IPS DF 4.7 (cell line): ENCODE data around the gene ITGB1.

Experiments
- DNase-seq: peaks from one replicate; pipeline ENCODE4 v3.0.0-alpha.2; 2013; ENCODE audit warnings: low spot score; ENCODE audit errors: extremely low read depth

ITGB1 gene

DNA sequence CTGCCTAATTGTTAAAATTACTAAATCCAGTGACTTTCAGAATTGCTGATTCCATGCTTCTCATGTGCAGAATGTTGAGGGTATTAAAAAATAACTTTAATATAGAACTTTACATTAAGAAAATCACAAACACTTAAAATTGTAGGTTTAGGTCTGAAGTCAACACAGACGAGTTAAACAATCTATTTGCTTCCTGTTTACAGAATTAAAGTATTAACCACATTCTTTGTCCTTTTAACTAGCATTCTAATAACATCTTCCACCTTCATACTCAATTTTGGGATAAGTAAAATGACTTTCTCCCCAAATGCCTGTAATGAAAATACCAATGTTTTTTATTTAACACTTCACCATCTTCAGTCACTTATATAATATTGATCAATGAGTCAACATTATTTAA is 2.2 kb downstream of the ITGB1 start:
- no peak for DNase-seq

- DNase-seq: no peak
Observed at GRCh38 chr10:32955299-32955772, 2.7 kb downstream of the ITGB1 start.

GRCh38 chr10:32954545-32955298 is 3.3 kb downstream of the ITGB1 start:
- no peak for DNase-seq

DNA sequence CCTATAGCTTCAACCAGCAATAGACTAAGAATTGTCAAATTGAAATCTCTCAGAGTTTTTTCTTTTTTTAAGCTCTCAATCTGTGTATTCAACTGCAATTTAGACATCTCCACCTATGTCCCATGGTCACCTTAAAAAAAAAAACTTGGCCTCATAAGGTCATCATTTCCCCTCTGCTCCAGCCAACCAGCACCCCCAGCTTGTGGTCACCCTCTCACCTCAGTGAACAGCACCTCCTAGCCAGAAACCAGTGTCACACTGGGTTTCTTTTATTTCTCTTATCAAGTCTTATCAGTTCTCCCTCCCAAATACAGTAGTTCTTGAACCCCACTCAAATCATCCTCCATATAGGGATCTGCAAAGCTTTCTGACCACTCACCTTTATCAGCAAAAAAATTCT is 4.0 kb downstream of the ITGB1 start:
- no peak for DNase-seq

DNA sequence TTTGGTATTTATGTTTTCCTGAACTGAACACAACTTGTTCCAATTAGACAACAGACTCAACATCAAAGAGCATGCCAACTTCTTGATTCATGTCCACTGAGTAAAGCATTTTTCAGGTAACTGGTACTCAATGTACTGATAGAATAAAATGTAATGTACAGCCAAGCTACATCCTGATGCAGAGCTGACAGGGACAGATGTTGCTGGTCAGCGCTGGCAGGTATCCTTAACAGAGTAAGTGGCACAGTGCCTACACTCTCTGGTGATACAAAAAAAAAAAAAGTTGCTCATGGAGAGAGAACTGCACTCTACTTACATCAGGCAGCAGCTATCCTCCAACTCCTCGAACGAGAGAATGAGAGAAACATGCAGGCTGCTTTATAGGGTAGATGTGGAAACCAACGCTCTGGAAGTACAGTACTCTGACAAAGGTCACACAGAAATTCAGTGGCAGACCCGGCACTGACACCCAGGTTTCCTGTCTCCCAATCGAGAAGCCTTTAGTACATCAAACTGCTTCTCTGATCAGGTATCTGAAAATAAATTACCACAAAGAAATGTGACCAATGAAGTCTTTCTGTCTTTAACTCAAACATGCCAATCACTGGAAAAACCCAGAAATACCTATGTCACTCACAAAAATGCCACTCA is 4.6 kb downstream of the ITGB1 start:
- no peak for DNase-seq

DNA sequence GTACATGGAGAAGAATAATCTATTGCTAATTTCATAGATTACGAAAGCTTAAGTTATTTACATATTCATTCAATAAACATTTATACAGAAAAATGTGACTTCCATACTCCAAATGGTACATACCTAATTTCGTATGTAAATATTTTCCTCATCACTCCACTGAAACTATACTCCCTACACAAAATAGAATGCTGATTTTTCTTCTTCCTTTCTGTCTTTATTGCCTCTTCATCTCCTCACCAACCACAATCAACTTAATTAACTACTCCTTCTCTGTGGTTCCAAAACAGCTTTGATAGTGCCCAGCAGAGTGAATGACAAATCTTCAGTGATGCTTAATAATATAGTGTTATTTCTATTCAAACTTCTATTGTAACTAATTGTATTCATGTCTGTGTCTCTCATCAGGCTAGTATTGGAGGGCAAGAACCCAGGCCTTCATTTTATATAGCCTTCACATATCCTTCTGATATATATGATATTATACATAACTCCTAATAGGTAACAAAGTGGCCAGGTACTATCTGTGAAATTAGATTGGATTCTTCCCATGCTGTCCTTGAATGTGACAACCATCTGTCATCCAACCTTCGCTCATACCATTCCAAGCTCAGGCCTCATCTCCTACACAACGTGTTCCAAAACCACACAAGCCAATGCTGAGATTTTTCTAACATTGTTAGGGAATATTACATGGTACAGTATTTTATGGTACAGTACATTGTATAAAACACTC is 5.3 kb downstream of the ITGB1 start:
- no peak for DNase-seq

- no peak for DNase-seq
Observed at GRCh38 chr10:32952094-32952493, 5.9 kb downstream of the ITGB1 start.

GRCh38 chr10:32951111-32951510 is 6.9 kb downstream of the ITGB1 start:
- no peak for DNase-seq

DNA sequence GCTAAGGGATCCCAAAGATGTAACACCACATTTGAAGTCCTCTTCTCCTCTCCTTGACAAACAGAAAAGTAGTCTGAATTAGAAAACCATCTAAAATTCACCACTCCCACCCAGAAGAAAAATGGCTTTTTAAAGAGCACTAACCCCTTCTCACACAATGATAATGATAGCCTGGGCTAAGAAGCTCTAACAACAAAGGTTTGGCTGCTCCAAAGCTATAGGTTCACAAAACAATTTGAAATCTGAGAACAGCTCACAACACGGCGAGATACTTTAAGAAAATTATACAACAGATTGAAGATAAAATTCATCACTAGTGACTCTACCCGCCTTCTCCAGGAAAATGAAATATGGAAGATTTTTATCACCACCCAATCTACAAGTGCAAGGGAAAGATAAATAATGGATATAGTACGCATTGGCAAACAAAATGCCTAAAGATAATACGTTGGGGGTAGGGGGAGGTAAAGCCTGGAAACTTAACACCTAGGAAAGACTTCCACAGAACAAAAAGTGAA is 7.4 kb downstream of the ITGB1 start:
- no peak for DNase-seq

GRCh38 chr10:32949221-32949678 is 8.8 kb downstream of the ITGB1 start:
- no peak for DNase-seq

DNA sequence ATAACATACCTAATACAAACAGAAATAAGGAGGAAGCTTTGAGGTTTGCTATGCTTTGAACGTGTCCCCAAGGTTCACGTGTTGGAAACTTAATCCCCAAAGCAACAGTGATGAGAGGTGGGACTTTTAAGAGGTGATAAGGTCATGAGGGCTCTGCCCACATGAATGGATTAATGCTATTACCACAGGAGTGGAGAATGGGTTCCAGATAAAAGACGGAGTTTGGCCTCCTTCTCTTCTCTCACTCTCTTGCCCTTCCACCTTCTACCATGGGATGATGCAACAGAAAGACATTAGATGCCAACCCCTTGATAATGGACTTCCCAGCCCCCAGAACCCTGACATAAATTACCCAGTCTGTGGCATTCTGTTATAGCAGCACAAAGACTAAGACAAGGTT is 9.6 kb downstream of the ITGB1 start:
- no peak for DNase-seq

- DNase-seq: no peak
Observed at GRCh38 chr10:32947586-32947985, 10.4 kb downstream of the ITGB1 start.

- no peak for DNase-seq
Observed at GRCh38 chr10:32946108-32946507, 11.9 kb downstream of the ITGB1 start.

DNA sequence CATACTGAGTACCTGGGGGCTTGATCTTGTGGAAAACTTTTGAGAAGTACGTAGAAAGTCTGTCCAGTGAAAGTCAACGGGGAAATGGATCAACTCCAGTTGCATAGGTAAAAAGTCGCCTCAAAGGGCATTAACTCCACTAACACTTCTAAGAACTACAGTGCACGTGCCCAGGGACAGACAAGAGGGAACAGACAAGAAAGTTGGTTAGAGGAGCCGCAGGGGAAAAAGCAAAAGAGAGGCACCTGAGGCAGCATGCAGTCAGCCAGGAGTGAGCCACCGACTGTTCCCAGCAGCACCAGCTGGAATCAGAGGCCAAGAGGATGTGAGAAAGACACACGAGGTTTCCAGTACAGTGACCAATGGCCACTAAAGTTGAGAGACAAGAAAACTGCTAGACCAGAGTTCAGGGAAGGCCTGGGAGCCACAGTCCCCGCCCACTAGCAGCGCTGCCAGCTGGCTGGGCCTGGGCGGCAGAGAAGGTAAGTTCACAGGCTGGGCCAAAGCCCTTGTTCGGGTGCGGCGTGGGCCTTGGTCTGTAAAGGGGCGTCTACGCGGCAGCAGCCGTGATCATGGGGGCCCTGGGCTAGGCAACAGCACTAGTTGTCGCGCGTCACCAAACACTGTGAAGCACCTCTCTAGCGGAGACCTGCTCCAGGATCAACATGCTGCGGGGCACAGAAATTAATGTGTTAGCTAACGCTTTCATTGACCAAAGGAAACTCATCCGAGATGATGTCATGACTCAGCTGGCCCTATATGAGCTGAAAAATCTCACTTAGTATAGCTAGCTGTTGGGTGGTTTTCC is 14.0 kb downstream of the ITGB1 start:
- DNase-seq: no peak

DNA sequence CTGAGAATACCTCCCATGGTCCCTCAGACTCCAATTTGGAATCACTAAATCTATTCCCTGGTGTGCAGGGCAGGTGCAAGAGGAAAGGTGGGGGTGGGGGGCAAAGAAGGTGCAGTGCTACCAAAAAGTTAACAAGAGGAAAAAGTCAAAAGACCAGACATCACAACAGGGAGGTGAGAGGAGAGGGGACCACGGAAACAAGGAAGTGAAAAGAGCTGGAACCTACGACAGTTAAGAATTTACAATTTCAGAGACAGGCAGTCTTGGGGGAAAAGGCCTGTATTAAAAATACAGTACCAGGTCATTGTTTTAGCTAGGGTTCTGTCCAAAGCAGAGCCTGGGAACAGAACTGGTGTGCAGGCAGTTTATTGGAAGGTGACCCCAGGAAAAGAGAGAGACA is 14.6 kb downstream of the ITGB1 start:
- DNase-seq: no peak

GRCh38 chr10:32942081-32942480 is 15.9 kb downstream of the ITGB1 start:
- DNase-seq: no peak

DNA sequence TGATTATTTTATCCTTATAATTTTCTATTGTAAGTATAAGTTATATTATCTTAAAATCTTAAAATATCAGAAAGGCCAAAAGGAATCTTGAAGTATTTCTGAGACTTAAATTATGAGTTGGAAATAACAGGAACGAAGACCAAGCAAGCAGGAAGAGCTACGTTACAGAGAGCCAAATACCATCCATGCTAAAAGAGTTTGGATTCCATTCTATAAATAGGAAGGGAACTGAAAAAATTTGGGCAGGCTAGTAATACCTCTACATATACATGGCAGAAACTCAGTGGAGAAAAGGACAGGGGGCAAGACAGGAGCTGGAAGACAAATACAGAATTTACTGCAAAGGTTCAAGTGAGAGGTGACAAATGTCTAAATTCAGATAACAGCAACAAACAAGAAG is 16.7 kb downstream of the ITGB1 start:
- no peak for DNase-seq

GRCh38 chr10:32940321-32941301 is 17.4 kb downstream of the ITGB1 start:
- no peak for DNase-seq

DNA sequence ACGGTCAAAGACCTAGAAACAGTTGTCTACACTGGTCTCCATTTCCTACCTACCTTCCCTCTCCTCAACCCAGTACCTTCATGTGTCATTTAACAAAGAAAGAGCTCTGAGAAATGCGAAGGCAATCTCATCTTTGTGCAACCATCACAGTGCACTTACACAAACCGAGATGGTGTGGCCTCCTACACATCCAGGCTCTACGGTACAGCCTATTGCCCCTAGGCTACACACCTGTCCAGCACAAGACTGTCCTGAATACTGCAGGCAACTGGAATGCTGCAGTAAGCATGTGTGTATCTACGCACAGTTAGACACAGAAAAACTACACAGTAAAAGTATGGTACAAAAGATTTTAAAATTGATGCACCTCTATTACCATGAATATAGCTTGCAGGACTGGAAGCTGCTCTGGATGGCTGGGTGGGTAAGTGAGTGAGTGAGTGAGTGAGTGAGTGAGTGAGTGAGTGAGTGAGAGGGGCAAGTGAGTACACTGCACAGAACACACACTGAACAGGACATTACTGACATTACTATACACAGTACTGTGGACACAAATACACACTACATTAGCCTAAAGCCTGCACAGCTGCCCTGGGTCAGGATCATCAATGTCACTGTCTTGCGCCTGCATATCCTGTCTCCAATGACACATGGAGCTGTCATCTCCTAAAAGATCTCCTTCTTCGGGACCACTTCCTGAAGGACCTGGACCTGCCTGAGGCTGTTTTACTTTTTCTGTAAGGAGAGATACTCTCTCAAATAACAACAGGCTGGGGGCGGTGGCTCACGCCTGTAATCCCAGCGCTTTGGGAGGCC is 18.5 kb downstream of the ITGB1 start:
- no peak for DNase-seq
